Muscle layer of duodenum (tissue), 2 donors: ENCODE data around the gene PCDHGA1.

ENCODE experiments used
- H3K27ac ChIP-seq: one replicate; pipeline ENCODE4 v1.7.0; 2013; ENCODE audit warnings: mild to moderate bottlenecking, low read length
- H3K27me3 ChIP-seq: one replicate; pipeline ENCODE4 v1.7.0; 2013; ENCODE audit warnings: low read depth, mild to moderate bottlenecking, control low read depth, low read length
- H3K36me3 ChIP-seq, 2 donors: one replicate each; pipeline ENCODE4 v1.7.0; 2013; ENCODE audit warnings: low read length in 2 of 2, control low read depth in 1 of 2, mild to moderate bottlenecking in 1 of 2; ENCODE audit not compliant: insufficient read depth in 2 of 2, control insufficient read depth in 1 of 2
- H3K4me1 ChIP-seq, 2 donors: one replicate each; pipeline ENCODE4 v1.7.0; 2013; ENCODE audit warnings: low read length in 2 of 2, mild to moderate bottlenecking in 2 of 2, control low read depth in 1 of 2, moderate library complexity in 1 of 2; ENCODE audit not compliant: insufficient read depth in 2 of 2, control insufficient read depth in 1 of 2
- H3K4me3 ChIP-seq, 2 donors: one replicate each; pipeline ENCODE4 v1.7.0; 2013; ENCODE audit warnings: low read length in 2 of 2, low read depth in 1 of 2, mild to moderate bottlenecking in 1 of 2
- H3K9me3 ChIP-seq, 2 donors: one replicate each; pipeline ENCODE4 v1.7.0; 2013; ENCODE audit warnings: low read length in 2 of 2, control low read depth in 1 of 2, mild to moderate bottlenecking in 1 of 2; ENCODE audit not compliant: control insufficient read depth in 1 of 2
- donor health status: healthy.

The PCDHGA1 gene

GRCh38 chr5:141349917-141350619 lies 19.8 kb downstream of the PCDHGA1 start, which contains the start of gene PCDHGB1:
TSS of gene PCDHGB1 (plus strand) at chr5:141350099. CDS start at chr5:141350261, 162 bp downstream.
- no peaks in the 10 kb centered on the region for H3K36me3 ChIP-seq
- H3K4me3 ChIP-seq: peak within 1 kb of the TSS; percentile 33 to 56
- H3K27ac ChIP-seq: no peak within 1 kb of the TSS
- no peaks in the 10 kb centered on the region for H3K4me1 ChIP-seq
- peaks cover 42 to 78% of the 10 kb centered on the region in 2 donors for H3K9me3 ChIP-seq
- H3K27me3 ChIP-seq: no peaks in the 10 kb centered on the region

- peaks cover 53 to 81% of the 10 kb centered on the region in 2 donors for H3K9me3 ChIP-seq
- H3K4me1 ChIP-seq: no peaks in the 10 kb centered on the region
- no peaks in the 10 kb centered on the region for H3K36me3 ChIP-seq
- no peaks in the 10 kb centered on the region for H3K27me3 ChIP-seq
- peak overlapping the region in 1 of 2 donors; percentile 56 for H3K4me3 ChIP-seq
- H3K27ac ChIP-seq: no peak overlapping the region
These were observed 21.3 kb downstream of the PCDHGA1 start for GRCh38 chr5:141351591-141351990.

GRCh38 chr5:141354900-141355469 lies 24.7 kb downstream of the PCDHGA1 start, which contains the start of gene PCDHGA4:
TSS of gene PCDHGA4 (plus strand) at chr5:141355021. CDS start at chr5:141355108, 87 bp downstream.
- H3K27me3 ChIP-seq: no peaks in the 10 kb centered on the region
- H3K27ac ChIP-seq: no peak within 1 kb of the TSS
- no peaks in the 10 kb centered on the region for H3K36me3 ChIP-seq
- H3K4me1 ChIP-seq: no peaks in the 10 kb centered on the region
- H3K4me3 ChIP-seq: peak within 1 kb of the TSS; percentile 12 to 53
- H3K9me3 ChIP-seq: peaks cover 52 to 71% of the 10 kb centered on the region in 2 donors

- no peak overlapping the region for H3K27ac ChIP-seq
- H3K27me3 ChIP-seq: no peaks in the 10 kb centered on the region
- peaks cover 55 to 71% of the 10 kb centered on the region in 2 donors for H3K9me3 ChIP-seq
- H3K36me3 ChIP-seq: no peaks in the 10 kb centered on the region
- H3K4me3 ChIP-seq: peak overlapping the region; percentile 12 to 53
- H3K4me1 ChIP-seq: no peaks in the 10 kb centered on the region
These were observed 25.3 kb downstream of the PCDHGA1 start for GRCh38 chr5:141355641-141356040.

- Histone ChIP-seq H3K36me3 (no peaks in the 10 kb centered on the region), H3K4me1 (no peaks in the 10 kb centered on the region), H3K27ac (no peak overlapping the region), H3K4me3 (peak overlapping the region in 1 of 2 donors; percentile 53), H3K9me3 (peaks cover 55 to 71% of the 10 kb centered on the region in 2 donors), H3K27me3 (no peaks in the 10 kb centered on the region)
These were observed 25.8 kb downstream of the PCDHGA1 start for GRCh38 chr5:141356133-141356532.

- Histone ChIP-seq H3K4me1 (no peaks in the 10 kb centered on the region), H3K4me3 (peak overlapping the region in 1 of 2 donors; percentile 53), H3K27ac (no peak overlapping the region), H3K9me3 (peaks cover 51 to 71% of the 10 kb centered on the region in 2 donors), H3K27me3 (no peaks in the 10 kb centered on the region), H3K36me3 (no peaks in the 10 kb centered on the region)
These were observed 26.6 kb downstream of the PCDHGA1 start for GRCh38 chr5:141356950-141357349.

GRCh38 chr5:141359790-141360426 lies 29.6 kb downstream of the PCDHGA1 start, which contains the start of gene PCDHGB2:
TSS of gene PCDHGB2 (plus strand) at chr5:141359994. CDS start at chr5:141360136, 142 bp downstream.
- Histone ChIP-seq H3K4me3 (peak within 1 kb of the TSS; percentile 48 to 58), H3K4me1 (no peaks in the 10 kb centered on the region), H3K27me3 (no peaks in the 10 kb centered on the region), H3K27ac (no peak within 1 kb of the TSS), H3K36me3 (no peaks in the 10 kb centered on the region), H3K9me3 (peaks cover 71 to 80% of the 10 kb centered on the region in 2 donors)

GRCh38 chr5:141360685-141361084 lies 30.4 kb downstream of the PCDHGA1 start:
- peak overlapping the region; percentile 48 to 58 for H3K4me3 ChIP-seq
- no peaks in the 10 kb centered on the region for H3K27me3 ChIP-seq
- peaks cover 71 to 80% of the 10 kb centered on the region in 2 donors for H3K9me3 ChIP-seq
- H3K4me1 ChIP-seq: no peaks in the 10 kb centered on the region
- H3K27ac ChIP-seq: no peak overlapping the region
- no peaks in the 10 kb centered on the region for H3K36me3 ChIP-seq

- Histone ChIP-seq H3K36me3 (no peaks in the 10 kb centered on the region), H3K9me3 (peaks cover 60 to 74% of the 10 kb centered on the region in 2 donors)
These were observed 32.4 kb downstream of the PCDHGA1 start for GRCh38 chr5:141362719-141363118.

GRCh38 chr5:141363952-141364660 lies 33.8 kb downstream of the PCDHGA1 start, which contains the start of gene PCDHGA5:
TSS of gene PCDHGA5 (plus strand) at chr5:141364162. CDS start at chr5:141364331, 169 bp downstream.
- peak within 1 kb of the TSS; percentile 37 to 66 for H3K4me3 ChIP-seq
- H3K9me3 ChIP-seq: peaks cover 60 to 75% of the 10 kb centered on the region in 2 donors
- H3K27ac ChIP-seq: no peak within 1 kb of the TSS
- no peaks in the 10 kb centered on the region for H3K4me1 ChIP-seq
- no peaks in the 10 kb centered on the region for H3K36me3 ChIP-seq
- no peaks in the 10 kb centered on the region for H3K27me3 ChIP-seq

More at GRCh38 chr5:141362719-141363118, 32.4 kb downstream of the PCDHGA1 start:
- H3K27me3 ChIP-seq: no peaks in the 10 kb centered on the region
- H3K4me3 ChIP-seq: peak overlapping the region; percentile 37 to 58
- no peak overlapping the region for H3K27ac ChIP-seq
- no peaks in the 10 kb centered on the region for H3K4me1 ChIP-seq
